ENCODE measurements around the gene RBMS2. TPM values are rescaled to one million over a fixed set of nuclear protein-coding genes. Genes with fewer than 3 reads are reported as not detected.

Gene RBMS2
- total RNA-seq, 1 experiment from 2014 or later = 40.8 TPM

GRCh38 chr12:56585098-56585497 is 63.5 kb downstream of the RBMS2 start:
- H3K4me2 ChIP-seq (ENCODE audit: low read length) = no peak overlapping the region
- H3K9me2 ChIP-seq (ENCODE audit: insufficient read depth) = no peaks in the 10 kb centered on the region
- no peaks in the 10 kb centered on the region for H4K20me1 ChIP-seq (ENCODE audit: insufficient read depth)
- ATAC-seq = no peak
- no peak overlapping the region for H2AFZ ChIP-seq (ENCODE audit: low read depth, low read length, poor library complexity, severe bottlenecking)
- peaks cover 4 to 6% of the 10 kb centered on the region in 2 experiments; a peak in 3 of 4 replicates for H3K4me1 ChIP-seq (ENCODE audit: control insufficient read depth in 1 of 2, insufficient read depth in 2 of 2, low read length in 2 of 2)
- ChIA-PET POLR2A (no interaction called here), RAD21 (ENCODE audit: low non-redundant PET in 1 of 2, low total read pairs in 2 of 2, uncharacterized antibody in 2 of 2, unreplicated experiment in 2 of 2) (no interaction called here), CTCF (interaction anchor here (0.5 kb wide), 1 partner anchor 104 kb away, joined by 5 read pairs; no protein-coding TSS in a partner anchor)
- no peaks in the 10 kb centered on the region for H3K79me2 ChIP-seq (ENCODE audit: insufficient read depth, low read length)
- intact Hi-C loops (cut with micrococcal nuclease) = no loop called here
- no peak for DNase-seq (ENCODE audit: low read depth, low spot score)
- no peak overlapping the region for H3K4me3 ChIP-seq (replicated peaks in 1 of 2; ENCODE audit: low read depth in 1 of 2, low read length in 2 of 2)
- H3K36me3 ChIP-seq (ENCODE audit: control insufficient read depth in 1 of 2, insufficient read depth in 2 of 2, low read length in 2 of 2) = peaks cover 12 to 28% of the 10 kb centered on the region in 2 experiments
- no TSS peak for BruUV-seq (replicated peaks)
- TF ChIP-seq EZH2phosphoT487 (IDR thresholded peaks at IDR 0.05; ENCODE audit: borderline replicate concordance) (no peak), REST (IDR thresholded peaks at IDR 0.05; ENCODE audit: low read depth) (no peak), ZFX (IDR thresholded peaks at IDR 0.05) (no peak), SRF (IDR thresholded peaks at IDR 0.05; ENCODE audit: low read depth) (no peak), SIN3A (IDR thresholded peaks at IDR 0.05; ENCODE audit: low read depth) (no peak), JUND (IDR thresholded peaks at IDR 0.05) (no peak), YY1 (IDR thresholded peaks at IDR 0.05; ENCODE audit: extremely low read depth, insufficient replicate concordance, low read depth, low read length) (no peak), MAX (IDR thresholded peaks at IDR 0.05) (no peak), ELF1 (IDR thresholded peaks at IDR 0.05; ENCODE audit: borderline replicate concordance, low read depth) (no peak), EZH2 (IDR thresholded peaks at IDR 0.05) (no peak), CEBPB (IDR thresholded peaks at IDR 0.05; ENCODE audit: low read depth) (no peak), FOSL1 (IDR thresholded peaks at IDR 0.05; ENCODE audit: low read depth) (no peak), ZBTB33 (IDR thresholded peaks at IDR 0.05; ENCODE audit: extremely low read depth, insufficient replicate concordance, low read length) (no peak), POLR2A (IDR thresholded peaks at IDR 0.05; ENCODE audit: borderline replicate concordance, extremely low read depth, insufficient read depth, insufficient read length) (no peak)
- H3K27me3 ChIP-seq (ENCODE audit: insufficient read depth, low read length) = no peaks in the 10 kb centered on the region
- H3K9ac ChIP-seq (ENCODE audit: low read length) = no peak overlapping the region
- H3K27ac ChIP-seq (ENCODE audit: low read depth, low read length) = no peak overlapping the region
- H3K9me3 ChIP-seq (ENCODE audit: control insufficient read depth in 1 of 2, insufficient read depth in 1 of 2, low read depth in 1 of 2, low read length in 2 of 2) = no peaks in the 10 kb centered on the region
